Fibroblast of mammary gland (primary cell): Measurements from ENCODE around the gene RYR2.

Experiments used
- DNase-seq: peaks from one replicate; pipeline ENCODE4 v3.0.0-alpha.2; 2010; ENCODE audit warnings: low read depth
- H3K4me3 ChIP-seq: 2 replicates; pipeline ENCODE4 v1.5.1; 2011; ENCODE audit warnings: low read depth, mild to moderate bottlenecking, low read length, moderate library complexity; ENCODE audit not compliant: control insufficient read depth
- CTCF ChIP-seq: conservative IDR thresholded peaks from 2 replicates; pipeline ENCODE4 v1.5.1; 2011; ENCODE audit warnings: low read depth, low read length, inconsistent platforms; ENCODE audit not compliant: control insufficient read depth, insufficient read depth

The RYR2 gene

GRCh38 chr1:237471377-237471776 lies 429.4 kb downstream of the RYR2 start:
- DNase-seq, result no peak

GRCh38 chr1:237471956-237472355 lies 430.0 kb downstream of the RYR2 start:
- DNase-seq, result no peak
- no peak overlapping the region for H3K4me3 ChIP-seq
- TF ChIP-seq CTCF, result no peak

More at GRCh38 chr1:237471377-237471776, 429.4 kb downstream of the RYR2 start:
- TF ChIP-seq CTCF, result no peak
- no peak overlapping the region for H3K4me3 ChIP-seq

GRCh38 chr1:237473854-237474253 lies 431.9 kb downstream of the RYR2 start:
- TF ChIP-seq CTCF, result no peak
- no peak for DNase-seq
- no peak overlapping the region for H3K4me3 ChIP-seq

- no peak overlapping the region for H3K4me3 ChIP-seq
- TF ChIP-seq CTCF, result no peak
- DNase-seq, result no peak
These were observed 436.1 kb downstream of the RYR2 start for GRCh38 chr1:237478082-237478481.

- no peak for TF ChIP-seq CTCF
- no peak for DNase-seq
- no peak overlapping the region for H3K4me3 ChIP-seq
These were observed 436.9 kb downstream of the RYR2 start for GRCh38 chr1:237478842-237479241.

- TF ChIP-seq CTCF, result no peak
- no peak overlapping the region for H3K4me3 ChIP-seq
- DNase-seq, result no peak
These were observed 440.8 kb downstream of the RYR2 start for GRCh38 chr1:237482777-237483176.

- H3K4me3 ChIP-seq, result no peak overlapping the region
- no peak for DNase-seq
- no peak for TF ChIP-seq CTCF
These were observed 450.4 kb downstream of the RYR2 start for GRCh38 chr1:237492359-237492758.
